HCT116 (cell line): ENCODE data around the gene CRAT. TPM values are rescaled to one million over a fixed set of nuclear protein-coding genes. Genes with fewer than 3 reads are reported as not detected.

ENCODE experiments used
- ATAC-seq: fragments of 200-7000 bp; cut with Tn5 transposase; 2 replicates; pipeline ENCODE4 v1.9.1; 2020; ENCODE audit warnings: mild to moderate bottlenecking, moderate library complexity
- BruUV-seq: library from RNA; stranded (reverse); fragments of 400-500 nt; replicated peaks from 2 replicates; lab custom pipeline; 2021; lab: Mats Ljungman, UMichigan
- CTCF ChIA-PET: fragments of 300-600 bp; sonication (Branson Sonifier 250); formaldehyde crosslinking; loops from one replicate; lab custom pipeline; 2021; ENCODE audit warnings: antibody characterized with exemption; lab: Charles Lee
- POLR2A ChIA-PET: fragments of 300-600, 350-600 bp; sonication (Branson Sonifier 250); formaldehyde crosslinking; loops from one replicate; lab custom pipeline; 2021; ENCODE audit warnings: antibody characterized with exemption; lab: Charles Lee
- RAD21 ChIA-PET, 2 experiments: fragments of 300-600 bp; sonication (Branson Sonifier 250); formaldehyde crosslinking; loops; one replicate each; lab custom pipeline; 2023; ENCODE audit warnings: low total read pairs in 2 of 2; ENCODE audit not compliant: uncharacterized antibody in 2 of 2, unreplicated experiment in 2 of 2, low non-redundant PET in 1 of 2; lab: Charles Lee
- DNase-seq: peaks from one replicate; pipeline ENCODE4 v3.0.0-alpha.2; 2010; ENCODE audit warnings: low read depth, low spot score
- H2AFZ ChIP-seq: fragments of 200-600 bp; shearing (Covaris generic), sonication (generic); 2 replicates; pipeline ENCODE4 v1.6.1; 2017; ENCODE audit warnings: low read depth, mixed run types, mixed read lengths, antibody characterized with exemption, low read length; ENCODE audit not compliant: poor library complexity, severe bottlenecking
- H3K27ac ChIP-seq: 2 replicates; pipeline ENCODE4 v1.5.1; 2012; ENCODE audit warnings: low read depth, low read length
- H3K27me3 ChIP-seq: fragments of 200-600 bp; sonication (generic); 2 replicates; pipeline ENCODE4 v1.6.1; 2016; ENCODE audit warnings: mixed run types, low read length, mixed read lengths; ENCODE audit not compliant: insufficient read depth
- H3K36me3 ChIP-seq, 2 experiments: fragments of 200-500 bp in 1 of 2; fragments of 200-600 bp in 1 of 2; sonication (Bioruptor generic) in 1 of 2; sonication (generic) in 1 of 2; 2 replicates each; pipeline versions ENCODE4 v1.5.1 to v1.6.1; 2014 to 2016; ENCODE audit warnings: low read length in 2 of 2, inconsistent platforms in 1 of 2, mixed read lengths in 1 of 2, mixed run types in 1 of 2; ENCODE audit not compliant: insufficient read depth in 2 of 2, control insufficient read depth in 1 of 2
- H3K4me1 ChIP-seq, 2 experiments: fragments of 200-600 bp in 1 of 2; sonication (generic) in 1 of 2; 2 replicates each; pipeline versions ENCODE4 v1.5.1 to v1.6.1; 2012 to 2017; ENCODE audit warnings: low read length in 2 of 2, inconsistent platforms in 1 of 2, mild to moderate bottlenecking in 1 of 2, mixed read lengths in 1 of 2, mixed run types in 1 of 2, moderate library complexity in 1 of 2; ENCODE audit not compliant: insufficient read depth in 2 of 2, control insufficient read depth in 1 of 2
- H3K4me2 ChIP-seq: fragments of 200-600 bp; sonication (generic); 2 replicates; pipeline ENCODE4 v1.6.1; 2017; ENCODE audit warnings: mixed run types, low read length, mixed read lengths
- H3K4me3 ChIP-seq, 2 experiments: fragments of 200-600 bp in 1 of 2; sonication (generic) in 1 of 2; replicated peaks in 1 of 2; 2 replicates each; pipeline ENCODE4 v1.5.1; 2011 to 2016; ENCODE audit warnings: low read length in 2 of 2, control low read depth in 1 of 2, low read depth in 1 of 2, mild to moderate bottlenecking in 1 of 2, mixed read lengths in 1 of 2, mixed run types in 1 of 2
- H3K79me2 ChIP-seq: fragments of 200-600 bp; sonication (generic); 2 replicates; pipeline ENCODE4 v1.6.1; 2017; ENCODE audit warnings: mild to moderate bottlenecking, mixed run types, low read length, moderate library complexity, mixed read lengths; ENCODE audit not compliant: insufficient read depth
- H3K9ac ChIP-seq: fragments of 200-600 bp; sonication (generic); 2 replicates; pipeline ENCODE4 v1.6.1; 2016; ENCODE audit warnings: low read length, mixed read lengths
- H3K9me2 ChIP-seq: fragments of 200-600 bp; sonication (generic), shearing (Covaris generic); 2 replicates; pipeline ENCODE4 v1.6.1; 2017; ENCODE audit warnings: mixed run types, mild to moderate bottlenecking, moderate library complexity; ENCODE audit not compliant: insufficient read depth
- H3K9me3 ChIP-seq, 2 experiments: fragments of 200-500 bp in 1 of 2; fragments of 200-600 bp in 1 of 2; sonication (Bioruptor generic) in 1 of 2; sonication (generic) in 1 of 2; 2 replicates each; pipeline ENCODE4 v1.6.1; 2014 to 2017; ENCODE audit warnings: low read length in 2 of 2, mixed read lengths in 2 of 2, inconsistent platforms in 1 of 2, low read depth in 1 of 2, mild to moderate bottlenecking in 1 of 2, mixed run types in 1 of 2, moderate library complexity in 1 of 2; ENCODE audit not compliant: control insufficient read depth in 1 of 2, insufficient read depth in 1 of 2
- H4K20me1 ChIP-seq: fragments of 200-600 bp; sonication (generic), shearing (Covaris generic); 2 replicates; pipeline ENCODE4 v1.6.1; 2017; ENCODE audit warnings: mixed run types, mild to moderate bottlenecking, moderate library complexity; ENCODE audit not compliant: insufficient read depth
- CEBPB ChIP-seq: IDR thresholded peaks from 2 replicates; pipeline ENCODE4 v1.6.1; 2012; ENCODE audit warnings: low read depth
- intact Hi-C: fragments of 100-400 bp; cut with micrococcal nuclease; formaldehyde crosslinking; loops from 2 replicates; pipeline ENCODE4 v1.10.0; 2022
- total RNA-seq: library from RNA; stranded (reverse); gene quantifications from one replicate; pipeline ENCODE4 v1.2.1, GENCODE V29; 2021; ENCODE audit not compliant: unreplicated experiment
- TF ChIP-seq, protein P1 (sequence below), 3 experiments: fragments of 200-600 bp in 1 of 3; sonication (generic) in 1 of 3; IDR thresholded peaks in 2 of 3; conservative IDR thresholded peaks in 1 of 3; 2 replicates each; pipeline ENCODE4 v1.5.1; 2012 to 2017; ENCODE audit warnings: low read depth in 2 of 3, low read length in 2 of 3, antibody characterized with exemption in 1 of 3, borderline replicate concordance in 1 of 3, control low read depth in 1 of 3, mild to moderate bottlenecking in 1 of 3, mixed read lengths in 1 of 3, mixed run types in 1 of 3, moderate library complexity in 1 of 3; ENCODE audit not compliant: insufficient read depth in 1 of 3

CRAT gene
- total RNA-seq, 1 experiment from 2014 or later: 29.0 TPM

DNA sequence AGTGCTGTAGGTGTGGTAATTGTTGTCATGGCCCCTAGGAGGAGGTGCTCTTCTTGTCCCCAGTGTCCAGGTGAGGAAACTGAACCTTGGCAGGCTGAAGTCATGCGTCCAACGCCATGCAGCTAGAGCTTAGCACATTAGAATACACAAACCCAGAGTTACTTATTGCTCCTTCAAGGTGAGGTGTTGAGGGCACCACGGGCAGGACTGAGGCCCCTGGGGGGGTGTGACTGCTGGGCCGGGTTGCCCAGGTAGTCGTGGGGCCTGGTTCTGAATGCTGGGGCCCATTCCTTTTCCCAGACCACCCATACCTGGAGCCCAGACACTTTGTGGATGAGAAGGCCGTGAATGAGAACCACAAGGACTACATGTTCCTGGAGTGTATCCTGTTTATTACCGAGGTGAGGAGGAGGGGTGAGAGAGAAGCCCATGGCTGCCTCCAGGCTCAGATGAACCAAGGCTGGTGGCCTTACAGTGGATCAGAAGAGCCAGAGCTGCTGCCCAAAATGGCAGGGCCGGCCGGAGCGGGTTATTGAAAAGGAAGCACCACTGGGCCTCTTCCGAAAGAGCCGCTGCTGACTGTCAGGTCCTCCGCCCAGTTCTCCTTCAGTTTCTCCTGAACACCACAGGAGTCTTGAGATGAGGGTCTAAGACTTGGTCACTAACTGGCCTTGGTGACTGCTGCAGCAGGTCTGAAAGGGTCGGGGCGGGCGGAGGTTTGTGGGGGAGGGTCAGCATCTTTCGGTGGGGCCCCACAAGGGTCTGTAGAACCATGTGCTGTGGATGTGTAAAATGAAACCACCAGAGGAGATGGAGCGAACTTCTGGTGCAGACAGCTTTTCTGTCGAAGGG lies 26.9 kb upstream of the CRAT start:
- no peaks in the 10 kb centered on the region for H3K9me2 ChIP-seq
- BruUV-seq: no TSS peak
- no peak for ATAC-seq
- CTCF ChIA-PET: interaction anchor here (1.0 to 6.0 kb wide), 9 partner anchors 37 to 653 kb away, joined by 3 to 77 read pairs (median 6); partner anchors contain the start of gene NTMT1
- H3K79me2 ChIP-seq: peaks cover 20% of the 10 kb centered on the region
- RAD21 ChIA-PET: interaction anchor here in 1 of 2 experiments (0.9 kb wide), 1 partner anchor 352 kb away, joined by 3 read pairs; no protein-coding TSS in a partner anchor
- no peak for TF ChIP-seq CEBPB
- TF ChIP-seq, protein P1, sequence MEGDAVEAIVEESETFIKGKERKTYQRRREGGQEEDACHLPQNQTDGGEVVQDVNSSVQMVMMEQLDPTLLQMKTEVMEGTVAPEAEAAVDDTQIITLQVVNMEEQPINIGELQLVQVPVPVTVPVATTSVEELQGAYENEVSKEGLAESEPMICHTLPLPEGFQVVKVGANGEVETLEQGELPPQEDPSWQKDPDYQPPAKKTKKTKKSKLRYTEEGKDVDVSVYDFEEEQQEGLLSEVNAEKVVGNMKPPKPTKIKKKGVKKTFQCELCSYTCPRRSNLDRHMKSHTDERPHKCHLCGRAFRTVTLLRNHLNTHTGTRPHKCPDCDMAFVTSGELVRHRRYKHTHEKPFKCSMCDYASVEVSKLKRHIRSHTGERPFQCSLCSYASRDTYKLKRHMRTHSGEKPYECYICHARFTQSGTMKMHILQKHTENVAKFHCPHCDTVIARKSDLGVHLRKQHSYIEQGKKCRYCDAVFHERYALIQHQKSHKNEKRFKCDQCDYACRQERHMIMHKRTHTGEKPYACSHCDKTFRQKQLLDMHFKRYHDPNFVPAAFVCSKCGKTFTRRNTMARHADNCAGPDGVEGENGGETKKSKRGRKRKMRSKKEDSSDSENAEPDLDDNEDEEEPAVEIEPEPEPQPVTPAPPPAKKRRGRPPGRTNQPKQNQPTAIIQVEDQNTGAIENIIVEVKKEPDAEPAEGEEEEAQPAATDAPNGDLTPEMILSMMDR (IDR thresholded peaks at IDR 0.05 in 2 of 3, conservative IDR thresholded peaks at IDR 0.05 in 1 of 3; ENCODE audit: borderline replicate concordance in 1 of 3, insufficient read depth in 1 of 3, low read depth in 2 of 3, low read length in 2 of 3): 0 out of 6 replicates have a peak, but pooled peaks of 2 of the 3 experiments have one; percentile 7 to 11
- intact Hi-C loops: loop anchor here (2.0 to 5.0 kb wide), 3 partner anchors 351 to 653 kb away; no protein-coding TSS in a partner anchor
- no peaks in the 10 kb centered on the region for H3K9me3 ChIP-seq
- H3K27ac ChIP-seq: peak overlapping the region; percentile 99; the same call in 1 of the 2 replicates
- peaks cover 4 to 13% of the 10 kb centered on the region in 2 experiments; a peak in 2 of 4 replicates for H3K36me3 ChIP-seq
- H3K4me2 ChIP-seq: no peak overlapping the region
- H3K4me1 ChIP-seq: peaks cover 32 to 60% of the 10 kb centered on the region in 2 experiments
- DNase-seq: no peak
- no peak overlapping the region for H3K4me3 ChIP-seq
- no peak overlapping the region for H3K9ac ChIP-seq
- H4K20me1 ChIP-seq: no peaks in the 10 kb centered on the region
- no peak overlapping the region for H2AFZ ChIP-seq
- no peaks in the 10 kb centered on the region for H3K27me3 ChIP-seq
- POLR2A ChIA-PET: interaction anchor here (1.6 kb wide), 1 partner anchor 471 kb away, joined by 4 read pairs; no protein-coding TSS in a partner anchor
